Suprapubic skin (tissue), 4 donors: Measurements from ENCODE around the gene GNPTAB.

ENCODE experiments used
- POLR2A ChIP-seq, 2 donors: fragments of 450-650 bp; IDR thresholded peaks; one replicate each; pipeline ENCODE4 v1.6.1; 2017; ENCODE audit warnings: antibody characterized with exemption in 2 of 2, mild to moderate bottlenecking in 2 of 2, moderate library complexity in 2 of 2
- POLR2AphosphoS5 ChIP-seq, 3 donors: sonication (generic); formaldehyde crosslinking; IDR thresholded peaks; one replicate each; pipeline ENCODE4 v1.6.1; 2017; ENCODE audit warnings: antibody characterized with exemption in 3 of 3
- TF ChIP-seq, protein P1 (sequence below), 2 donors: fragments of 200-600 bp in 1 of 2; fragments of 450-650 bp in 1 of 2; sonication (generic) in 1 of 2; IDR thresholded peaks; one replicate each; pipeline ENCODE4 v1.5.1; 2016 to 2019; ENCODE audit warnings: antibody characterized with exemption in 2 of 2, mild to moderate bottlenecking in 1 of 2, moderate library complexity in 1 of 2

GRCh38 chr12:101806265-101806664 is 24.5 kb downstream of the GNPTAB start:
- no peak for TF ChIP-seq POLR2A (IDR thresholded peaks at IDR 0.05)
- TF ChIP-seq, protein P1, sequence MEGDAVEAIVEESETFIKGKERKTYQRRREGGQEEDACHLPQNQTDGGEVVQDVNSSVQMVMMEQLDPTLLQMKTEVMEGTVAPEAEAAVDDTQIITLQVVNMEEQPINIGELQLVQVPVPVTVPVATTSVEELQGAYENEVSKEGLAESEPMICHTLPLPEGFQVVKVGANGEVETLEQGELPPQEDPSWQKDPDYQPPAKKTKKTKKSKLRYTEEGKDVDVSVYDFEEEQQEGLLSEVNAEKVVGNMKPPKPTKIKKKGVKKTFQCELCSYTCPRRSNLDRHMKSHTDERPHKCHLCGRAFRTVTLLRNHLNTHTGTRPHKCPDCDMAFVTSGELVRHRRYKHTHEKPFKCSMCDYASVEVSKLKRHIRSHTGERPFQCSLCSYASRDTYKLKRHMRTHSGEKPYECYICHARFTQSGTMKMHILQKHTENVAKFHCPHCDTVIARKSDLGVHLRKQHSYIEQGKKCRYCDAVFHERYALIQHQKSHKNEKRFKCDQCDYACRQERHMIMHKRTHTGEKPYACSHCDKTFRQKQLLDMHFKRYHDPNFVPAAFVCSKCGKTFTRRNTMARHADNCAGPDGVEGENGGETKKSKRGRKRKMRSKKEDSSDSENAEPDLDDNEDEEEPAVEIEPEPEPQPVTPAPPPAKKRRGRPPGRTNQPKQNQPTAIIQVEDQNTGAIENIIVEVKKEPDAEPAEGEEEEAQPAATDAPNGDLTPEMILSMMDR (IDR thresholded peaks at IDR 0.05), result no peak
- no peak for TF ChIP-seq POLR2AphosphoS5 (IDR thresholded peaks at IDR 0.05)
